Stomach (tissue), 4 donors: ENCODE results near the gene FAM50B.
A peak's percentile ranks its signal among the peaks of the same experiment; 100 is the strongest.

ENCODE experiments used
- POLR2A ChIP-seq, 4 donors: fragments of 450-650 bp; IDR thresholded peaks; one replicate each; pipeline ENCODE4 v1.6.1; 2016; ENCODE audit warnings: antibody characterized with exemption in 4 of 4, control low read depth in 2 of 4, mild to moderate bottlenecking in 1 of 4, moderate library complexity in 1 of 4
- POLR2AphosphoS5 ChIP-seq, 3 donors: sonication (generic); formaldehyde crosslinking; IDR thresholded peaks; one replicate each; pipeline ENCODE4 v1.6.1; 2016; ENCODE audit warnings: antibody characterized with exemption in 3 of 3
- TF ChIP-seq, protein P1 (sequence below), 7 experiments: fragments of 450-650 bp in 4 of 7; fragments of 200-600 bp in 3 of 7; sonication (generic) in 3 of 7; IDR thresholded peaks; one replicate each; pipeline ENCODE4 v1.5.1; 2016 to 2019; ENCODE audit warnings: antibody characterized with exemption in 7 of 7, control low read depth in 2 of 7, mild to moderate bottlenecking in 1 of 7

- TF ChIP-seq, protein P1, sequence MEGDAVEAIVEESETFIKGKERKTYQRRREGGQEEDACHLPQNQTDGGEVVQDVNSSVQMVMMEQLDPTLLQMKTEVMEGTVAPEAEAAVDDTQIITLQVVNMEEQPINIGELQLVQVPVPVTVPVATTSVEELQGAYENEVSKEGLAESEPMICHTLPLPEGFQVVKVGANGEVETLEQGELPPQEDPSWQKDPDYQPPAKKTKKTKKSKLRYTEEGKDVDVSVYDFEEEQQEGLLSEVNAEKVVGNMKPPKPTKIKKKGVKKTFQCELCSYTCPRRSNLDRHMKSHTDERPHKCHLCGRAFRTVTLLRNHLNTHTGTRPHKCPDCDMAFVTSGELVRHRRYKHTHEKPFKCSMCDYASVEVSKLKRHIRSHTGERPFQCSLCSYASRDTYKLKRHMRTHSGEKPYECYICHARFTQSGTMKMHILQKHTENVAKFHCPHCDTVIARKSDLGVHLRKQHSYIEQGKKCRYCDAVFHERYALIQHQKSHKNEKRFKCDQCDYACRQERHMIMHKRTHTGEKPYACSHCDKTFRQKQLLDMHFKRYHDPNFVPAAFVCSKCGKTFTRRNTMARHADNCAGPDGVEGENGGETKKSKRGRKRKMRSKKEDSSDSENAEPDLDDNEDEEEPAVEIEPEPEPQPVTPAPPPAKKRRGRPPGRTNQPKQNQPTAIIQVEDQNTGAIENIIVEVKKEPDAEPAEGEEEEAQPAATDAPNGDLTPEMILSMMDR (IDR thresholded peaks at IDR 0.05): no peak
- peak in 2 of 3 donors; percentile 72 to 78 for TF ChIP-seq POLR2AphosphoS5 (IDR thresholded peaks at IDR 0.05)
- TF ChIP-seq POLR2A (IDR thresholded peaks at IDR 0.05): no peak
Observed at GRCh38 chr6:3822747-3823445, 26.3 kb upstream of the FAM50B start.
